BJ (cell line): ENCODE measurements around the gene BCL7B. TPM values are rescaled to one million over a fixed set of nuclear protein-coding genes. Genes with fewer than 3 reads are reported as not detected.
"Not testable (repeated sequence)": the region's sequence is repeated elsewhere in the genome, so short reads cannot be mapped to it uniquely, and the experiment has no call there.

Experiments used
- CTCF ChIA-PET: fragments of 350-600 bp; formaldehyde crosslinking; extraction: SDS; loops from one replicate; lab custom pipeline; 2021; ENCODE audit warnings: antibody characterized with exemption, inconsistent platforms; lab: Yijun Ruan, JAX
- POLR2A ChIA-PET: fragments of 300-600 bp; sonication (Branson Sonifier 250); formaldehyde crosslinking; extraction: SDS; loops from one replicate; lab custom pipeline; 2021; ENCODE audit warnings: antibody characterized with exemption; lab: Charles Lee
- DNase-seq: peaks from one replicate; pipeline ENCODE4 v3.0.0-alpha.2; 2011; ENCODE audit warnings: low read depth
- H3K27me3 ChIP-seq: 2 replicates; pipeline ENCODE4 v1.6.0; 2011; ENCODE audit warnings: low read length; ENCODE audit not compliant: control insufficient read depth, insufficient read depth
- H3K36me3 ChIP-seq: 2 replicates; pipeline ENCODE4 v1.5.1; 2011; ENCODE audit warnings: low read length; ENCODE audit not compliant: control insufficient read depth, insufficient read depth
- H3K4me3 ChIP-seq: 2 replicates; pipeline ENCODE4 v1.5.1; 2011; ENCODE audit warnings: low read depth, mild to moderate bottlenecking, control low read depth, low read length
- CTCF ChIP-seq: IDR thresholded peaks from 2 replicates; pipeline ENCODE4 v1.5.1; 2011; ENCODE audit warnings: low read depth, mild to moderate bottlenecking, control low read depth, inconsistent platforms, low read length, moderate library complexity; ENCODE audit not compliant: insufficient read depth
- polyA plus RNA-seq: library from polyadenylated mRNA; depleted of rRNA; stranded (reverse); fragments of >200 nt; gene quantifications from 2 replicates; pipeline ENCODE4 v1.2.3, GENCODE V29; 2011

BCL7B gene
- polyA plus RNA-seq, 1 experiment: 89.6 TPM

DNA sequence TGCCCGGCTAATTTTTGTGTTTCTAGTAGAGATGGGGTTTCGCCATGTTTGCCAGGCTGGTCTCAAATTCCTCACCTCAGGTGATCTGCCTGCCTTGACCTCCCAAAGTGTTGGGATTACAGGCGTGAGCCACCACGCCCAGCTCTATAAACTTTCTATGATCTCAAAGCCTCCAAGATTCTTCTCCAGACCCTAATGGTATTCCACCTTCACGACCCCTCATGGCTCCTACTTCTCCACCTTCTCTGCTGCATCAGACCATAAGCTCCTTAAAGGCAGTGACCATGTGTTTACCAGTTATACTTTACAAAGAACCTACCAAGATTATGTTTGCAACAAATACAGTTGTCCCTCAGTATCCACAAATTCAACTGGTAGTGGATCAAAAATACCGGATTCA is 25.3 kb downstream of the BCL7B start:
- Histone ChIP-seq H3K27me3 (no peaks in the 10 kb centered on the region), H3K36me3 (peaks cover 8% of the 10 kb centered on the region), H3K4me3 (no peak overlapping the region)
- POLR2A ChIA-PET: no interaction called here
- no peak for TF ChIP-seq CTCF
- no peak for DNase-seq
- CTCF ChIA-PET: interaction anchor here (0.7 kb wide), 1 partner anchor 67 kb away, joined by 3 read pairs; no protein-coding TSS in a partner anchor

DNA sequence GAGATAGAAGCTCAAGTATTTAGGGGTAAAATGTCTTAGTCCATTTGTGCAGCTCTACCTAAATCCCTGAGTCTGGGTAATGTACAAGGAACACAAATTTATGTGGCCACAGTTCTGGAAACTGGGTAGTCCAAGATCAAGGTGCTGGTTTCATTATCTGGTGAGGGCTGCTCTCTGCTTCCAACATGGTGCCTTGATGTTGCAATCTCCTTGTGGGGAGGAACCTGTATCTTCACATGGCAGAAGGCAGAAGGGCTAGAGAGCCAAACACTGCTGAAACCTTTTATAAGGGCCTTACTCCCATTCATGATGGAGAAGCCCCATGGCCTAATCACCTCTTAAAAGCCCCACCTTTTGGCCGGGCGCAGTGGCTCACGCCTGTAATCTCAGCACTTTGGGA is 26.7 kb downstream of the BCL7B start:
- Histone ChIP-seq H3K4me3 (no peak overlapping the region), H3K36me3 (no peaks in the 10 kb centered on the region; the same call in 1 of the 2 replicates), H3K27me3 (no peaks in the 10 kb centered on the region)
- no peak for DNase-seq
- ChIA-PET CTCF (interaction anchor here (0.6 kb wide), 1 partner anchor 108 kb away, joined by 3 read pairs; no protein-coding TSS in a partner anchor), POLR2A (no interaction called here)
- TF ChIP-seq CTCF: no peak

- Histone ChIP-seq H3K36me3 (no peaks in the 10 kb centered on the region), H3K4me3 (no peak overlapping the region), H3K27me3 (no peaks in the 10 kb centered on the region)
- ChIA-PET CTCF (no interaction called here), POLR2A (interaction anchor here (0.6 kb wide), 1 partner anchor 12 kb away, joined by 3 read pairs; no protein-coding TSS in a partner anchor)
- no peak for TF ChIP-seq CTCF
- no peak for DNase-seq
These were observed 30.3 kb downstream of the BCL7B start for GRCh38 chr7:73526896-73527821.

GRCh38 chr7:73526158-73526494 is 31.4 kb downstream of the BCL7B start:
- H3K36me3 ChIP-seq, DNase-seq, H3K4me3 ChIP-seq, POLR2A ChIA-PET, H3K27me3 ChIP-seq, CTCF ChIA-PET: not testable (repeated sequence)

- peak within 1 kb of the TSS; percentile 52 for H3K4me3 ChIP-seq
- TF ChIP-seq CTCF: peak; percentile 32; the same call in 1 of the 2 replicates
- ChIA-PET CTCF (interaction anchor here (2.0 kb wide), 1 partner anchor 38 kb away, joined by 4 read pairs; no protein-coding TSS in a partner anchor), POLR2A (no interaction called here)
- peak; percentile 86 for DNase-seq
- no peaks in the 10 kb centered on the region for H3K27me3 ChIP-seq
- H3K36me3 ChIP-seq: 0 out of 2 replicates have a peak, but pooled peaks cover 1% of the 10 kb centered on the region
These were observed 35.2 kb downstream of the BCL7B start, which contains the start of gene BAZ1B for GRCh38 chr7:73522105-73522872. Gene BAZ1B, minus strand, starts transcription at chr7:73522293. Its CDS starts 360 bp downstream, at chr7:73521933.
